ENCODE results near the gene CTXN2. TPM values are rescaled to one million over a fixed set of nuclear protein-coding genes. Genes with fewer than 3 reads are reported as not detected.
A peak's percentile ranks its signal among the peaks of the same experiment; 100 is the strongest.

CTXN2 gene
- total RNA-seq, 1 donor from 2014 or later: not detected

DNA sequence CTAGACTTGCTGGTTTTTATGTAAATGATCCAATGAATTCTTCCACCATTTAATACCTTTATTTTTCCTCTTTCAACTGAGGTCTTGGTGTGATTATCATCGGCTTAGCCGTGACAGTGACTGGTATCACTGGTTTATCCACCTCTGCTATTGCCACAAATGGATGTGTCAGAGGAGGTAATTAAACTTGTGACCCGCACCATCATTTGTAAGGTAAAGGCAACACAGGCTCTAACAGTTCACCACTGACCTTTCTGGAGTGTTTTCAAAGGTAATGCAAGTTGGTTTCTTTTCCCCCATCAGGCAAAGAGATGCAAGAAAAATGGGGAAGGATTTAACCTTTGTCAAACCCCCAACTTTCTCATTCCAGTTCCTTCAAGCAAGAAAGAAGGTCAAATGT, 34.3 kb downstream of the CTXN2 start:
- ATAC-seq: no peak

DNA sequence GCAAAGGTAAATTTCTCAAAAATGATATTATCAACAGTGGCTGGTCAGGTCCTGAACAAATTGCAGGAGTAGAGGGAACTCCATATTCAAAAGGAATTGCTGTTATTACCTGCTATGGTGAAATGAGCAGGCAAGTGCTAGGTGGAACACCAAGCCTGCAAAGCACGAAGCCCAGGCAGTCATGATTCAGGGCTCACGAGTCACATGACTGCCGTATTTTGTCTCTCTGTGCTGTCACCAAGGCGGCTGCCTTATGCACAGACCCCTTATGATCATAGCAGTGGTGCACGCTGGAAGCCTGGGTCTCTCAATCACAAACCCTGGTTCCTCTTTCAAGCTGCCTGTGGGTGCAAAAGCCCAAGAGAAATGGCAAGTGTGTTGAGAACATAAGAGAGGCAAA, 39.0 kb downstream of the CTXN2 start:
- no peak for ATAC-seq

DNA sequence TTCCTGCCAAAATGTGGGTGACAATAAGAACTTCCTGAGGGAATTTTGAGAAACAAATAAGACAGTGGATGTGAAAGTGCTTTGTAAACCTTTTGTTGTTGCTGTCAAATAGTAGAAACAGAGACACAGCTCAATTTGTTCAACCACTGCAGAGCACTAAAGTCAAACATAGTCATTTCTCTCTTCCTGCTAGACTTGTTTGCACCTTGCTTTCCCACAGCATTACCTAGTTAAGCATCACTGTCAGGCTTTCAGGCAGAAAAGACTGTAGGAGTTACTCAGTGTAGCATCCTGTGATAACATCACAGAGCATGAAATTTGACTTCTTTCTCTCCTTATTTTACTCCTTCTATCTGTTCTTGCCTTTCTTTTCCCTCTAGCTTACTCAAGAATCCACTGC, 41.8 kb downstream of the CTXN2 start:
- ATAC-seq: no peak

DNA sequence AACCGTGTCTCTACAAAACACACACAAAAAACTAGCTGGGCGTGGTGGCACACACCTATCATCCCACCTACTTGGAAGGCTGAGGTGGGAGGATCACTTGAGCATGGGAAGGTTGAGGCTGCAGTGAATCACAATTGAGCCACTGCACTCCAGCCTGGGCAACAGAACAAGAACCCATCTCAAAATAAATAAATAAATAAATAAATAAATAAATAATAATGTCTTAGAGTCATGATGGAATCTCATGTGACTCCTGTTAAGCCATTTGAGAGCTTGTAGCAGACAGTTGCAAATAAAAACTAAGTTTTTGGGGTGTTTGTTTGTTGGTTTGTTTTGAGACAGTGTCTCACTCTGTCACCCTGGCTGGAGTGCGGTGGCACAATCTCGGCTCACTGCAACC, 47.9 kb downstream of the CTXN2 start:
- no peak for ATAC-seq

DNA sequence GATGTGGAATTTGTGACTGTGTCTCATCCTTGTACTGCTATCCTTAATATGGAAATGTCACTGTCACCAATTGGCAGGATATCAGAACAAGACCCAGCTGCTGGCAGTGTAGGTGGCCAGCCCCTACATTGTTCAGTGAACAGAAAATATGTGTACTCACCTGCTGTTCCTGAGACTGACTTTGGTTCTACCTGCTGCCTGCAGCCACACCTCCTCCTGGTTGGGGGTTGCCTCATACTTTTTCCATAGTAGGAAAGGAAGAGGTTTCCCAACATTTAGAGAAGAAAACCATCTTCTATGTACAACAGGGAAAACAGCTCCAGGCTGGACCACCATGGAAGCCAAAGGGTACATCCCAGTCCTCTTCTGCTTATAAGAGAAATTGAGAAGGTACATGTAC, 50.5 kb downstream of the CTXN2 start:
- no peak for ATAC-seq

DNA sequence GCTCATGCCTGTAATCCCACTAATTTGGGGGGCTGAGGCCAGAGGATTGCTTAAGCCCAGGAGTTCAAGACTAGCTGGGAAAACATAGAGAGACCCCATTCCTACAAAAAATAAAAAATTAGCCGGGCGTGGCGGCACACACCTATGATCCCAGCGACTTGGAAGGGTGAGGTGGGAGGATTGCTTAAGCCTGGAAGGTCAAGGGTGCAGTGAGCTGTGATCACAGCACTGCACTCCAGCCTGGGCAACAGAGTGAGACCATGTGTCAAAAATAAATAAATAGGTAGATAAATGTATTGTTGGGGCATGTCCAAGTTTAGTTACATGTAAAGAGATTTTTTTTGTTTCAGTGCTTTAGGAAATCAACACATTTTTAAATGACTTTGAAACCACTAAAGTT, 51.1 kb downstream of the CTXN2 start:
- ATAC-seq: no peak

DNA sequence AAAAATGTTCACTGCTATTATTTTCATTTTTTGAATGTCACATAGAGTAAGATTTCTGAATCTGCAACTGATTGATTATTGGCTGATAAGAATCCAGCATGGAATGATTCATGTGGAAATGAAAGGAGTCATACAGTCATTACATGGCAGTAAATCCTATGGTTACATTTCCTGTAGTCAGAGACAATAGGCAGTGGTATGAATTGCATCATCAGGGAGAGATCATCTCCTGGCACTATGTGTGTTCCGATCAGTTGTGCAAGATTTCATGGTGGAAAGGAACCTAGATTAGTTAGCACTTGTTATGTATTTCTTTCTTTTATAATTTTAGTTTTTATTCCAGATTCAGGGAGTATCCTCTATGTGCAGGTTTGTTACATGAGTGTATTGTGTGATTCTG, 53.5 kb downstream of the CTXN2 start:
- ATAC-seq: peak; percentile 88

DNA sequence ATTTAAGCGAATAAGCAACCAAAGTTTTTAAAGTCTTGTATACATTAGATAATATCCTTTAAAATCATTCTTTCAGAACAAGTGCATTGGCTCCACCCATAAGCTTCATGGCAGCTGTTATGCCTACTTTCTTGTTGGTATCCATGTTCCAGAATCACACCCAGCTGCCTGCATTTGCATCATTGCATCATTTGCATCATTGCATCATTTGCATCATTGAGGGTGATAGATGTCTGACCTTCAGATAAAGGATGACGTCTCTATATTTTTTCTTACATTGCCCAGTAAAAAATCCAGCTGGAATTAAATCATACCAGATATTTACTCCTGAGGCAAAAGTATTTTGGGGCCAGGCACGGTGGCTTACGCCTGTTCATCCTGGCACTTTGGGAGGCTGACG, 56.9 kb downstream of the CTXN2 start:
- no peak for ATAC-seq

DNA sequence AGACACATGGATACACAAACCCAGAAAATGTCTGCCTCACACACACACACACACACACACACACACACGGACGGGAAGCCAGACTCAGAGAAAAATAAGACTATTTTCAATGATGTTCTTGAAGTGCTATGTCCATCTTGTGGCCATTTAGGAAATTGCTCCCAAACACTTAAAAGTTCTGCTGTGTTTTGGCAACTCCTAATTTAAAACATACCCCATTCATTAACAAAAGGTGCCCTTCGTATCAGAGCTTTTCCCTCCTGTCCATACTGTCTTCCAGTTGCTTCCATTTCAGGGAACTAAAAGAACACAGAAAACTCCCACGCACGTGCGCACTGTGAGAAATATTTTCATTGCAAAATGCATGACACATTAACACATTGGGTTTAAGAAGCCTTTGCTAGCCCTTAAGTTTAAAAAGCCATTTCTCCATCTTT, 59.2 kb downstream of the CTXN2 start:
- peak; percentile 32 for ATAC-seq

DNA sequence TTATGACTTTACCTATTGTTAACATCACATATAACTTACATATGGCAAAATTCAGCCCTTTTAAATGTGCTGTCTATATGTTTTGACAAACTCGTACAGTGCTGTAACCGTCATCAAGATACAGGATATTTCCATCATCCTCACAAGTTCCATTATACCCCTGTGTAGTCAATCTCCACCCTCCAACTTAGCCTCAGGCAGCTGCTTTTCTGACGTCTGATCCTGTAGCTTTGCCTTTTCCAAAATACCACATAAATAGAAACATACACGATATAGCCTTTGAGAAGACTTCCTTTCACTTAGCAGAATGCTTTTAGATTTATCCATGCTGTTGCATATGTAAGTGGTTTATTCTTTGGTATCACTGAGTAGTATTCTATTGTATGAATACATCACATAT, 61.7 kb downstream of the CTXN2 start:
- no peak for ATAC-seq

Other genes with a start within 250 kb of the CTXN2 start
- gene SLC24A5, start 70.7 kb upstream of the CTXN2 start, total RNA-seq: not detected
- gene MYEF2, start 13.4 kb upstream of the CTXN2 start, total RNA-seq: 0.56 TPM
- not detected for gene SLC12A1, start 14.6 kb downstream of the CTXN2 start, total RNA-seq
- 68.7 TPM for gene DUT, start 139.8 kb downstream of the CTXN2 start, total RNA-seq